Caco-2 (cell line): ENCODE data around the gene PDE4D. TPM values are rescaled to one million over a fixed set of nuclear protein-coding genes. Genes with fewer than 3 reads are reported as not detected.

ENCODE experiments used
- BruUV-seq: library from RNA; stranded (reverse); fragments of 400-500 nt; replicated peaks from 2 replicates; lab custom pipeline; 2021; lab: Mats Ljungman, UMichigan
- CTCF ChIA-PET: fragments of 300-600 bp; sonication (Branson Sonifier 250); formaldehyde crosslinking; loops from one replicate; lab custom pipeline; 2022; ENCODE audit warnings: antibody characterized with exemption; lab: Charles Lee
- POLR2A ChIA-PET: fragments of 300-600 bp; sonication (Branson Sonifier 250); formaldehyde crosslinking; loops from one replicate; lab custom pipeline; 2022; ENCODE audit warnings: antibody characterized with exemption; lab: Charles Lee
- DNase-seq, 2 experiments: peaks; one replicate each; pipeline versions ENCODE4 v3.0.0 to v3.0.0-alpha.2; 2020 to 2022
- H3K27me3 ChIP-seq: replicated peaks from 2 replicates; pipeline ENCODE4 v1.6.0; 2011; ENCODE audit warnings: low read length; ENCODE audit not compliant: control insufficient read depth, insufficient read depth
- H3K36me3 ChIP-seq: 2 replicates; pipeline ENCODE4 v1.5.1; 2011; ENCODE audit warnings: low read length; ENCODE audit not compliant: control insufficient read depth, insufficient read depth
- H3K4me1 ChIP-seq: fragments of 250-450 bp; sonication (Bioruptor Pico); 2 replicates; pipeline ENCODE4 v1.5.1; 2020; ENCODE audit warnings: mild to moderate bottlenecking
- H3K4me3 ChIP-seq: 2 replicates; pipeline ENCODE4 v1.5.1; 2011; ENCODE audit warnings: low read depth, mild to moderate bottlenecking, control low read depth, low read length
- H3K9me3 ChIP-seq: fragments of 250-450 bp; sonication (Bioruptor Pico); 2 replicates; pipeline ENCODE4 v1.5.1; 2020; ENCODE audit warnings: mild to moderate bottlenecking, moderate library complexity
- H3K27ac Mint-ChIP-seq: one replicate; pipeline ENCODE4 v1.8.0; 2022; ENCODE audit warnings: mixed read lengths; ENCODE audit not compliant: unreplicated experiment
- H3K27me3 Mint-ChIP-seq: one replicate; pipeline ENCODE4 v1.8.0; 2022; ENCODE audit warnings: mixed read lengths; ENCODE audit not compliant: insufficient read depth, unreplicated experiment
- H3K36me3 Mint-ChIP-seq: one replicate; pipeline ENCODE4 v1.8.0; 2022; ENCODE audit warnings: mild to moderate bottlenecking, mixed read lengths; ENCODE audit not compliant: insufficient read depth, unreplicated experiment
- H3K4me1 Mint-ChIP-seq: one replicate; pipeline ENCODE4 v1.8.0; 2022; ENCODE audit warnings: low read depth, mixed read lengths; ENCODE audit not compliant: unreplicated experiment
- H3K4me3 Mint-ChIP-seq: one replicate; pipeline ENCODE4 v1.8.0; 2022; ENCODE audit warnings: mild to moderate bottlenecking, moderate library complexity, mixed read lengths; ENCODE audit not compliant: unreplicated experiment
- H3K9me3 Mint-ChIP-seq: one replicate; pipeline ENCODE4 v1.8.0; 2022; ENCODE audit warnings: mixed read lengths; ENCODE audit not compliant: unreplicated experiment
- intact Hi-C: fragments of 100-400 bp; cut with micrococcal nuclease; formaldehyde crosslinking; loops from one replicate; pipeline ENCODE4 v1.10.0; 2022; ENCODE audit not compliant: unreplicated experiment
- total RNA-seq: library from RNA; stranded (reverse); gene quantifications from 2 replicates; pipeline ENCODE4 v1.2.3, GENCODE V29; 2022
- TF ChIP-seq, protein P1 (sequence below), 2 experiments: fragments of 200-600 bp in 1 of 2; IDR thresholded peaks; 1 replicate in 1 of 2; 2 replicates in 1 of 2; pipeline versions ENCODE4 v1.5.1 to v1.8.0; 2011 to 2022; ENCODE audit warnings: antibody characterized with exemption in 1 of 2, control low read depth in 1 of 2, inconsistent platforms in 1 of 2, low read depth in 1 of 2, low read length in 1 of 2, mild to moderate bottlenecking in 1 of 2, moderate library complexity in 1 of 2; ENCODE audit not compliant: insufficient read depth in 1 of 2, severe bottlenecking in 1 of 2, unreplicated experiment in 1 of 2

The PDE4D gene
- total RNA-seq, 1 experiment from 2014 or later = 89.8 TPM

- TF ChIP-seq, protein P1, sequence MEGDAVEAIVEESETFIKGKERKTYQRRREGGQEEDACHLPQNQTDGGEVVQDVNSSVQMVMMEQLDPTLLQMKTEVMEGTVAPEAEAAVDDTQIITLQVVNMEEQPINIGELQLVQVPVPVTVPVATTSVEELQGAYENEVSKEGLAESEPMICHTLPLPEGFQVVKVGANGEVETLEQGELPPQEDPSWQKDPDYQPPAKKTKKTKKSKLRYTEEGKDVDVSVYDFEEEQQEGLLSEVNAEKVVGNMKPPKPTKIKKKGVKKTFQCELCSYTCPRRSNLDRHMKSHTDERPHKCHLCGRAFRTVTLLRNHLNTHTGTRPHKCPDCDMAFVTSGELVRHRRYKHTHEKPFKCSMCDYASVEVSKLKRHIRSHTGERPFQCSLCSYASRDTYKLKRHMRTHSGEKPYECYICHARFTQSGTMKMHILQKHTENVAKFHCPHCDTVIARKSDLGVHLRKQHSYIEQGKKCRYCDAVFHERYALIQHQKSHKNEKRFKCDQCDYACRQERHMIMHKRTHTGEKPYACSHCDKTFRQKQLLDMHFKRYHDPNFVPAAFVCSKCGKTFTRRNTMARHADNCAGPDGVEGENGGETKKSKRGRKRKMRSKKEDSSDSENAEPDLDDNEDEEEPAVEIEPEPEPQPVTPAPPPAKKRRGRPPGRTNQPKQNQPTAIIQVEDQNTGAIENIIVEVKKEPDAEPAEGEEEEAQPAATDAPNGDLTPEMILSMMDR (IDR thresholded peaks at IDR 0.05; ENCODE audit: insufficient read depth in 1 of 2, low read depth in 1 of 2, low read length in 1 of 2, severe bottlenecking in 1 of 2, unreplicated experiment in 1 of 2) = no peak
- CTCF ChIA-PET = no interaction called here
- Mint-ChIP-seq H3K9me3 (no peaks in the 10 kb centered on the region), H3K27me3 (no peaks in the 10 kb centered on the region), H3K27ac (peak overlapping the region; percentile 10), H3K4me1 (no peaks in the 10 kb centered on the region), H3K4me3 (peak overlapping the region; percentile 73), H3K36me3 (no peaks in the 10 kb centered on the region)
- no TSS peak for BruUV-seq
- POLR2A ChIA-PET = no interaction called here
- intact Hi-C loops = no loop called here
- no peaks in the 10 kb centered on the region for H3K27me3 ChIP-seq
- DNase-seq = no peak
- H3K4me1 ChIP-seq = no peaks in the 10 kb centered on the region
- H3K36me3 ChIP-seq = no peaks in the 10 kb centered on the region
- peak overlapping the region; percentile 25 for H3K4me3 ChIP-seq
- no peaks in the 10 kb centered on the region for H3K9me3 ChIP-seq
Observed at GRCh38 chr5:59275170-59275509, 618.4 kb downstream of the PDE4D start.

DNA sequence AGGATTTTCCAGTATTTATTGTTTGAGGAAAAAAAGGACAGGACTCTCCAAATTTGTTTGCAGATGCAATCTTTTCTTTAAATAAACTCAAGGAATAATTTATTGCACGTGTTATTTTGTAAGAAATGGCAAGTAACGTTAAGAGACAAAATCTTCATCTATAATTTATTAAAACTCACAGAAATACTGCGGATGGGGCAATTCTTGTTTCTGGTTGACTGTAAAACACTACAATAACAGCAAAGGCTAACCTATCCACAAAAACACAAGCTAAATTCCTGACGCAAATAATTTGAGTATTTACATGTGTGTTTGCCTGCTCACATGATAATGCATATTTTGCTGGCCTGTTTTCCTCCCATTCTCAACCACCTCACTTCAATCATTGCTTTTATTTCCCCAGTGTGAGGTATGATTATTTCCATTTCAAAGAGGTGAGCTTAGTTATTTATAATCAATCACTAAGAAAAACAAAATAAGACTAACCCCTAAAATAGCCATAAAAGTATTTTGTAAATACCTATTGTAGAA is 619.4 kb downstream of the PDE4D start:
- no peak overlapping the region for H3K4me3 Mint-ChIP-seq
- no peak overlapping the region for H3K27ac Mint-ChIP-seq

GRCh38 chr5:59272809-59273427 is 620.6 kb downstream of the PDE4D start:
- no peaks in the 10 kb centered on the region for H3K27me3 ChIP-seq
- no peak overlapping the region for H3K4me3 ChIP-seq
- intact Hi-C loops = no loop called here
- H3K36me3 ChIP-seq = no peaks in the 10 kb centered on the region
- BruUV-seq = no TSS peak
- no peak for DNase-seq
- TF ChIP-seq, protein P1 (IDR thresholded peaks at IDR 0.05; ENCODE audit: insufficient read depth in 1 of 2, low read depth in 1 of 2, low read length in 1 of 2, severe bottlenecking in 1 of 2, unreplicated experiment in 1 of 2) = no peak
- H3K4me1 Mint-ChIP-seq = no peaks in the 10 kb centered on the region
- ChIA-PET POLR2A (no interaction called here), CTCF (no interaction called here)
- no peaks in the 10 kb centered on the region for H3K36me3 Mint-ChIP-seq
- H3K9me3 Mint-ChIP-seq = no peaks in the 10 kb centered on the region
- no peaks in the 10 kb centered on the region for H3K9me3 ChIP-seq
- H3K4me3 Mint-ChIP-seq = no peak overlapping the region
- H3K27me3 Mint-ChIP-seq = no peaks in the 10 kb centered on the region
- no peak overlapping the region for H3K27ac Mint-ChIP-seq
- no peaks in the 10 kb centered on the region for H3K4me1 ChIP-seq

More for the DNA sequence above, 619.4 kb downstream of the PDE4D start:
- H3K36me3 Mint-ChIP-seq = no peaks in the 10 kb centered on the region
- DNase-seq = no peak
- TF ChIP-seq, protein P1 (IDR thresholded peaks at IDR 0.05; ENCODE audit: insufficient read depth in 1 of 2, low read depth in 1 of 2, low read length in 1 of 2, severe bottlenecking in 1 of 2, unreplicated experiment in 1 of 2) = no peak
- H3K9me3 ChIP-seq = no peaks in the 10 kb centered on the region
- H3K4me1 Mint-ChIP-seq = no peaks in the 10 kb centered on the region
- no peak overlapping the region for H3K4me3 ChIP-seq
- no peaks in the 10 kb centered on the region for H3K27me3 Mint-ChIP-seq
- BruUV-seq = no TSS peak
- H3K36me3 ChIP-seq = no peaks in the 10 kb centered on the region
- ChIA-PET POLR2A (no interaction called here), CTCF (interaction anchor here (0.6 kb wide), 1 partner anchor 74 kb away, joined by 4 read pairs; no protein-coding TSS in a partner anchor)
- no peaks in the 10 kb centered on the region for H3K4me1 ChIP-seq
- H3K27me3 ChIP-seq = no peaks in the 10 kb centered on the region
- no peaks in the 10 kb centered on the region for H3K9me3 Mint-ChIP-seq
- intact Hi-C loops = no loop called here
